HepG2 (cell line): ENCODE measurements around the gene C1QC. TPM values are rescaled to one million over a fixed set of nuclear protein-coding genes. Genes with fewer than 3 reads are reported as not detected.

Experiments
- ATAC-seq: fragments of 200-7000 bp; cut with Tn5 transposase; 3 replicates; pipeline ENCODE4 v1.9.1; 2020; ENCODE audit warnings: mild to moderate bottlenecking, moderate library complexity
- BruUV-seq: library from RNA; stranded (reverse); fragments of 400-500 nt; replicated peaks from 2 replicates; lab custom pipeline; 2021; lab: Mats Ljungman, UMichigan
- CTCF ChIA-PET: fragments of 300-600 bp; formaldehyde crosslinking; extraction: SDS; loops from one replicate; lab custom pipeline; 2021; ENCODE audit warnings: low total read pairs, inconsistent platforms, low intra/inter-chr PET ratio; lab: Yijun Ruan, JAX
- POLR2A ChIA-PET: fragments of 350-600 bp; sonication (Branson Sonifier 250); formaldehyde crosslinking; loops from one replicate; lab custom pipeline; 2020; ENCODE audit warnings: antibody characterized with exemption, inconsistent platforms; lab: Yijun Ruan, JAX
- DNase-seq: peaks from one replicate; pipeline ENCODE4 v3.0.0-alpha.2; 2015; ENCODE audit warnings: low spot score
- FAIRE-seq: peaks from 3 replicates; lab custom pipeline; 2011; peaks lifted over from hg19 to GRCh38; lab: Jason Lieb, UNC
- H2AFZ ChIP-seq: one replicate; pipeline ENCODE4 v1.6.1; 2011; ENCODE audit warnings: low read length, inconsistent platforms
- H3K27ac ChIP-seq: fragments of 300-600 bp; 3 replicates; pipeline ENCODE4 v1.8.0; 2011; ENCODE audit warnings: mixed run types, mild to moderate bottlenecking, mixed read lengths, low read length, inconsistent platforms; ENCODE audit not compliant: insufficient read depth; ENCODE audit errors: extremely low read length
- H3K27me3 ChIP-seq, 2 experiments: fragments of 200-600 bp in 1 of 2; 2 replicates in 1 of 2; 3 replicates in 1 of 2; pipeline versions ENCODE4 v1.6.0 to v1.8.0; 2011; ENCODE audit warnings: low read length in 2 of 2, mild to moderate bottlenecking in 2 of 2, moderate library complexity in 2 of 2, inconsistent platforms in 1 of 2; ENCODE audit not compliant: insufficient read depth in 2 of 2, control insufficient read depth in 1 of 2
- H3K36me3 ChIP-seq, 2 experiments: fragments of 200-600 bp in 1 of 2; replicated peaks in 1 of 2; 2 replicates in 1 of 2; 3 replicates in 1 of 2; pipeline versions ENCODE4 v1.5.1 to v1.8.0; 2011; ENCODE audit warnings: low read length in 2 of 2, inconsistent platforms in 1 of 2; ENCODE audit not compliant: insufficient read depth in 2 of 2, control insufficient read depth in 1 of 2
- H3K4me1 ChIP-seq: 2 replicates; pipeline ENCODE4 v1.5.1; 2012; ENCODE audit warnings: low read length, inconsistent platforms; ENCODE audit not compliant: insufficient read depth
- H3K4me2 ChIP-seq: 2 replicates; pipeline ENCODE4 v1.6.0; 2011; ENCODE audit warnings: low read depth, low read length, inconsistent platforms
- H3K4me3 ChIP-seq, 3 experiments: fragments of 200-600 bp in 1 of 3; sonication (generic), shearing (Covaris generic) in 1 of 3; replicated peaks in 1 of 3; 2 replicates each; pipeline ENCODE4 v1.5.1; 2011 to 2016; ENCODE audit warnings: low read length in 3 of 3, inconsistent platforms in 2 of 3, low read depth in 2 of 3, mild to moderate bottlenecking in 2 of 3, control low read depth in 1 of 3, mixed read lengths in 1 of 3; ENCODE audit not compliant: insufficient read depth in 1 of 3
- H3K79me2 ChIP-seq: one replicate; pipeline ENCODE4 v1.6.1; 2011; ENCODE audit warnings: low read length, inconsistent platforms; ENCODE audit not compliant: insufficient read depth
- H3K9ac ChIP-seq: 2 replicates; pipeline ENCODE4 v1.6.0; 2011; ENCODE audit warnings: mild to moderate bottlenecking, low read depth, low read length, inconsistent platforms; ENCODE audit not compliant: insufficient read depth
- H3K9me3 ChIP-seq: 2 replicates; pipeline ENCODE4 v1.5.1; 2012; ENCODE audit warnings: mild to moderate bottlenecking, low read length
- H4K20me1 ChIP-seq: 2 replicates; pipeline ENCODE4 v1.6.0; 2011; ENCODE audit warnings: inconsistent platforms, mild to moderate bottlenecking, low read length, moderate library complexity; ENCODE audit not compliant: insufficient read depth
- CAMTA2 ChIP-seq: sonication (generic); formaldehyde crosslinking; IDR thresholded peaks from 2 replicates; pipeline ENCODE4 v1.4.0; 2020; ENCODE audit warnings: mild to moderate bottlenecking, missing genetic modification reagents, borderline replicate concordance
- CREM ChIP-seq, 2 experiments: sonication (generic) in 1 of 2; formaldehyde crosslinking in 1 of 2; IDR thresholded peaks; 2 replicates each; pipeline versions ENCODE4 v1.4.0 to v1.6.1; 2016 to 2020; ENCODE audit warnings: antibody characterized with exemption in 1 of 2, mild to moderate bottlenecking in 1 of 2, missing genetic modification reagents in 1 of 2
- EEA1 ChIP-seq: sonication (generic); formaldehyde crosslinking; IDR thresholded peaks from 2 replicates; pipeline ENCODE4 v1.5.1; 2020; ENCODE audit warnings: mild to moderate bottlenecking, missing genetic modification reagents, borderline replicate concordance
- GLI4 ChIP-seq: sonication (generic); formaldehyde crosslinking; IDR thresholded peaks from 2 replicates; pipeline ENCODE4 v1.5.1; 2020; ENCODE audit warnings: missing genetic modification reagents, mild to moderate bottlenecking, moderate library complexity, borderline replicate concordance
- HNRNPK ChIP-seq: fragments of 200-400 bp; formaldehyde crosslinking; IDR thresholded peaks from 2 replicates; pipeline ENCODE4 v1.6.1; 2018; ENCODE audit warnings: low read length, low read depth, moderate library complexity, mild to moderate bottlenecking; ENCODE audit not compliant: poor library complexity, severe bottlenecking
- MLLT10 ChIP-seq: sonication (generic); formaldehyde crosslinking; IDR thresholded peaks from 2 replicates; pipeline ENCODE4 v1.4.0; 2020; ENCODE audit warnings: missing genetic modification reagents
- PLRG1 ChIP-seq: fragments of 450-650 bp; conservative IDR thresholded peaks from 2 replicates; pipeline ENCODE4 v1.6.1; 2016
- RORA ChIP-seq: sonication (generic); formaldehyde crosslinking; IDR thresholded peaks from 2 replicates; pipeline ENCODE4 v1.5.0; 2020; ENCODE audit warnings: mild to moderate bottlenecking, missing genetic modification reagents, moderate library complexity
- WIZ ChIP-seq: sonication (generic); formaldehyde crosslinking; IDR thresholded peaks from 2 replicates; pipeline ENCODE4 v1.5.1; 2020; ENCODE audit warnings: mild to moderate bottlenecking, missing genetic modification reagents
- ZNF556 ChIP-seq: sonication (generic); formaldehyde crosslinking; IDR thresholded peaks from 2 replicates; pipeline ENCODE4 v1.4.0; 2020; ENCODE audit warnings: mild to moderate bottlenecking, missing genetic modification reagents, borderline replicate concordance
- WGBS: methylation state at CpG from one replicate; pipeline ENCODE4 v1.1.6; 2017; ENCODE audit warnings: low lambda C conversion rate; 5-methylcytosine and 5-hydroxymethylcytosine counted together
- in situ Hi-C: cut with HindIII; loops from 2 replicates; pipeline ENCODE4 v1.10.0; 2017; ENCODE audit warnings: low pct_unique_long_range_greater_than_20kb; ENCODE audit not compliant: extremely low pct_ligation_motif_present
- intact Hi-C: fragments of 100-400 bp; cut with micrococcal nuclease; formaldehyde crosslinking; loops from one replicate; pipeline ENCODE4 v1.10.0; 2022; ENCODE audit not compliant: unreplicated experiment
- polyA plus RNA-seq, 8 experiments: library from polyadenylated mRNA; depleted of rRNA in 3 of 8; stranded (reverse) in 7 of 8; unstranded in 1 of 8; fragments of >200 nt; fragmentation: Illumina TruSeq in 4 of 8; extraction: Trizol in 4 of 8; gene quantifications; 2 replicates each; pipeline versions ENCODE4 v1.2.1 to v1.2.3, GENCODE V29; 2011 to 2016; ENCODE audit warnings: low read depth in 4 of 8, missing spikeins in 1 of 8, mixed read lengths in 1 of 8; ENCODE audit not compliant: insufficient read depth in 1 of 8
- total RNA-seq, 5 experiments: library from RNA; depleted of rRNA; stranded (reverse); fragments of >200 nt; fragmentation: Illumina TruSeq; extraction: Trizol; gene quantifications; 2 replicates each; pipeline ENCODE4 v1.2.3, GENCODE V29; 2016; ENCODE audit warnings: low read depth in 1 of 5
- TF ChIP-seq, protein P1 (sequence below): sonication (generic); formaldehyde crosslinking; IDR thresholded peaks from 2 replicates; pipeline ENCODE4 v1.5.0; 2020; ENCODE audit warnings: missing genetic modification reagents, mild to moderate bottlenecking, borderline replicate concordance
- TF ChIP-seq, protein P2 (sequence below): sonication (generic); formaldehyde crosslinking; IDR thresholded peaks from 2 replicates; pipeline ENCODE4 v1.4.0; 2020; ENCODE audit warnings: low read depth, mild to moderate bottlenecking, missing genetic modification reagents
- TF ChIP-seq, protein P3 (sequence below): sonication (generic); formaldehyde crosslinking; IDR thresholded peaks from 2 replicates; pipeline ENCODE4 v1.9.0; 2022; ENCODE audit warnings: low read depth, missing genetic modification reagents
- TF ChIP-seq, protein P4 (sequence below): sonication (generic); formaldehyde crosslinking; IDR thresholded peaks from 2 replicates; pipeline ENCODE4 v1.4.0; 2020; ENCODE audit warnings: missing genetic modification reagents

C1QC gene
- total and polyA plus RNA-seq, 2 of the 13 experiments (the other 11 are each of a cell fraction or from before 2014, with no cell fraction given) = not detected

DNA sequence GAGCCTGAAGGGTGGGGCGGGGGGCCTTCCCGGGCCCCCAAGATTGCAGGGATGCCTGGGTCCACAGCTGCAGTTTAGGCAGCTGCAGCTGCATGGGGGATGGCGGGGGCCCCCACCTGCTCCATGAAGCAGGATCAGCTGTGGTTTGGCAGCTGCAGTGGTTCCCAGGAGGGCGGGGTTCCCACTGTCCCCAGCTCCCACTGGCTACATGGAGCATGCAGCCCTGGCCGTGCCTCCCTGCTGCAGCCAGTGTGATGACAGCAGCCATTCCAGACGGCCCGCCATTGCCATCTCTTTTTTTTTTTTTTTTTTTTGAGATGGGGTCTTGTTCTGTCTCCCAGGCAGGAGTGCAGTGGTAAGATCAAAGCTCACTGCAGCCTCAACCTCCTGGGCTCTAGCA, 8.0 kb upstream of the C1QC start:
- intact Hi-C loops = no loop called here
- POLR2A ChIA-PET = no interaction called here
- TF ChIP-seq, protein P1, sequence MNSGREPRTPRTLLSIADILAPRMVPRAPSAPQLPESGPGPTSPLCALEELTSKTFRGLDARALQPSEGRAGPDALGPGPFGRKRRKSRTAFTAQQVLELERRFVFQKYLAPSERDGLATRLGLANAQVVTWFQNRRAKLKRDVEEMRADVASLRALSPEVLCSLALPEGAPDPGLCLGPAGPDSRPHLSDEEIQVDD = no peak
- TF ChIP-seq, protein P2, sequence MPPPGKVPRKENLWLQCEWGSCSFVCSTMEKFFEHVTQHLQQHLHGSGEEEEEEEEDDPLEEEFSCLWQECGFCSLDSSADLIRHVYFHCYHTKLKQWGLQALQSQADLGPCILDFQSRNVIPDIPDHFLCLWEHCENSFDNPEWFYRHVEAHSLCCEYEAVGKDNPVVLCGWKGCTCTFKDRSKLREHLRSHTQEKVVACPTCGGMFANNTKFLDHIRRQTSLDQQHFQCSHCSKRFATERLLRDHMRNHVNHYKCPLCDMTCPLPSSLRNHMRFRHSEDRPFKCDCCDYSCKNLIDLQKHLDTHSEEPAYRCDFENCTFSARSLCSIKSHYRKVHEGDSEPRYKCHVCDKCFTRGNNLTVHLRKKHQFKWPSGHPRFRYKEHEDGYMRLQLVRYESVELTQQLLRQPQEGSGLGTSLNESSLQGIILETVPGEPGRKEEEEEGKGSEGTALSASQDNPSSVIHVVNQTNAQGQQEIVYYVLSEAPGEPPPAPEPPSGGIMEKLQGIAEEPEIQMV (CRISPR knock-in tag) = no peak
- TF ChIP-seq GLI4 (CRISPR knock-in tag) (no peak), WIZ (CRISPR knock-in tag) (no peak), RORA (CRISPR knock-in tag) (no peak), PLRG1 (no peak), ZNF556 (CRISPR knock-in tag) (no peak), EEA1 (CRISPR knock-in tag) (no peak), HNRNPK (no peak), CREM (IDR thresholded peaks at IDR 0.05) (no peak), CREM (CRISPR knock-in tag; IDR thresholded peaks at IDR 0.05) (no peak), CAMTA2 (CRISPR knock-in tag) (no peak), MLLT10 (CRISPR knock-in tag) (no peak)
- TF ChIP-seq, protein P3, sequence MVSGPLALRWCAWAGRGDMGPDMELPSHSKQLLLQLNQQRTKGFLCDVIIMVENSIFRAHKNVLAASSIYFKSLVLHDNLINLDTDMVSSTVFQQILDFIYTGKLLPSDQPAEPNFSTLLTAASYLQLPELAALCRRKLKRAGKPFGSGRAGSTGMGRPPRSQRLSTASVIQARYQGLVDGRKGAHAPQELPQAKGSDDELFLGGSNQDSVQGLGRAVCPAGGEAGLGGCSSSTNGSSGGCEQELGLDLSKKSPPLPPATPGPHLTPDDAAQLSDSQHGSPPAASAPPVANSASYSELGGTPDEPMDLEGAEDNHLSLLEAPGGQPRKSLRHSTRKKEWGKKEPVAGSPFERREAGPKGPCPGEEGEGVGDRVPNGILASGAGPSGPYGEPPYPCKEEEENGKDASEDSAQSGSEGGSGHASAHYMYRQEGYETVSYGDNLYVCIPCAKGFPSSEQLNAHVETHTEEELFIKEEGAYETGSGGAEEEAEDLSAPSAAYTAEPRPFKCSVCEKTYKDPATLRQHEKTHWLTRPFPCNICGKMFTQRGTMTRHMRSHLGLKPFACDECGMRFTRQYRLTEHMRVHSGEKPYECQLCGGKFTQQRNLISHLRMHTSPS (CRISPR knock-in tag) = no peak
- TF ChIP-seq, protein P4, sequence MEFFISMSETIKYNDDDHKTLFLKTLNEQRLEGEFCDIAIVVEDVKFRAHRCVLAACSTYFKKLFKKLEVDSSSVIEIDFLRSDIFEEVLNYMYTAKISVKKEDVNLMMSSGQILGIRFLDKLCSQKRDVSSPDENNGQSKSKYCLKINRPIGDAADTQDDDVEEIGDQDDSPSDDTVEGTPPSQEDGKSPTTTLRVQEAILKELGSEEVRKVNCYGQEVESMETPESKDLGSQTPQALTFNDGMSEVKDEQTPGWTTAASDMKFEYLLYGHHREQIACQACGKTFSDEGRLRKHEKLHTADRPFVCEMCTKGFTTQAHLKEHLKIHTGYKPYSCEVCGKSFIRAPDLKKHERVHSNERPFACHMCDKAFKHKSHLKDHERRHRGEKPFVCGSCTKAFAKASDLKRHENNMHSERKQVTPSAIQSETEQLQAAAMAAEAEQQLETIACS (CRISPR knock-in tag) = no peak

More for the DNA sequence above, 8.0 kb upstream of the C1QC start:
- Histone ChIP-seq H3K4me3 (no peak overlapping the region), H3K9me3 (no peaks in the 10 kb centered on the region), H3K4me2 (no peak overlapping the region), H2AFZ (no peak overlapping the region), H3K36me3 (no peaks in the 10 kb centered on the region), H3K9ac (no peak overlapping the region), H3K27me3 (peaks cover 0 to 43% of the 10 kb centered on the region in 2 experiments; a peak in 2 of 5 replicates), H3K27ac (no peak overlapping the region), H3K4me1 (no peaks in the 10 kb centered on the region), H3K79me2 (no peaks in the 10 kb centered on the region), H4K20me1 (no peaks in the 10 kb centered on the region)
- DNase-seq (no peak), ATAC-seq (no peak), FAIRE-seq (no peak)
- in situ Hi-C loops = no loop called here
- BruUV-seq = no TSS peak
- CTCF ChIA-PET = no interaction called here
- WGBS = 9% methylated on average over 6 of the region's 7 CpGs
